Ishikawa (cell line): ENCODE measurements around the gene RIPOR3.

ENCODE experiments used
- CEBPB ChIP-seq: IDR thresholded peaks from 2 replicates; pipeline ENCODE4 v1.6.1; 2012
- CREB1 ChIP-seq: IDR thresholded peaks from 2 replicates; pipeline ENCODE4 v1.6.1; 2012; ENCODE audit warnings: low read depth
- EGR1 ChIP-seq: IDR thresholded peaks from 2 replicates; pipeline ENCODE4 v1.6.1; 2012
- EP300 ChIP-seq: IDR thresholded peaks from 2 replicates; pipeline ENCODE4 v1.6.1; 2012; ENCODE audit warnings: borderline replicate concordance
- FOXM1 ChIP-seq: IDR thresholded peaks from 2 replicates; pipeline ENCODE4 v1.6.1; 2012; ENCODE audit warnings: low read depth, borderline replicate concordance
- NFIC ChIP-seq: IDR thresholded peaks from 2 replicates; pipeline ENCODE4 v1.6.1; 2012
- TAF1 ChIP-seq: IDR thresholded peaks from 2 replicates; pipeline ENCODE4 v1.6.1; 2012; ENCODE audit warnings: low read depth, mild to moderate bottlenecking
- USF1 ChIP-seq: IDR thresholded peaks from 2 replicates; pipeline ENCODE4 v1.6.1; 2012
- YY1 ChIP-seq: IDR thresholded peaks from 2 replicates; pipeline ENCODE4 v1.6.1; 2012; ENCODE audit warnings: low read depth
- TF ChIP-seq, protein P1 (sequence below): IDR thresholded peaks from 2 replicates; pipeline ENCODE4 v1.6.1; 2012; ENCODE audit warnings: low read depth, mild to moderate bottlenecking

DNA sequence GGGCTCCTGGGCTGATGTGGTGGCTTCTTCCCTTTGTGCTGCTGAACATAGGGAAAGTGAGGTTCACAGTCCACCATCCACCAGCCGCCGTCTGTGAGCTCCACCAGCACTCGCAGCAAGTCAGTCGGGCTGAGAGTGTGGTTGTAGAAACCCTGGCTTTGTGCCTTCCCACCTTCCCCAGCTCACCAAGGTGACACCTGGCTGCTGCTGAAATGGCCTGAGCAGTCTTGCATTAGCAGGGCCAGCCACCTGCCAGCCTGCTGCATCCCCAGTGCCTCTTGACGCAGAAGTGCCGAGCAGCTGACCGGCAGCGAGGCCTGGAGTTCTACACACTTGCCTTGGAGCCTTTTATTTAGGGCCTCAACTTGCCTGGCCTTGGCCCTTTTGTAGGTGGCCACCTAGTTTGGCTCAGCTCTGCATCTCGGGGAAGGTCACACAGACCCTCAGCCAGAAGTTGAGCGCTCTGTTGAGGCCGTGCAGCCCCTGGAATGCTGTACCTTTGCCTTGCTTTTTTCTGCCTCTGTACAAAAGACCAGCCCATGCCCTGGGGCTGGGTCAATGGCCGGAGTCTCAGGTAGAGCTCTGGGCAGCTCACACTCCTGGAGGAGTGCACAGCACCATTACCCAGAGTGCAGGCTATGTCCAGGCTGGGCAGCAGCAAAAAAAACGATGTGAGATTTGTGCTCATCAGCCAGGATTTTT is 104.7 kb downstream of the RIPOR3 start:
- TF ChIP-seq TAF1 (no peak), CEBPB (no peak), EGR1 (no peak), EP300 (no peak), YY1 (no peak), CREB1 (no peak), NFIC (no peak), FOXM1 (no peak), USF1 (no peak)
- TF ChIP-seq, protein P1, sequence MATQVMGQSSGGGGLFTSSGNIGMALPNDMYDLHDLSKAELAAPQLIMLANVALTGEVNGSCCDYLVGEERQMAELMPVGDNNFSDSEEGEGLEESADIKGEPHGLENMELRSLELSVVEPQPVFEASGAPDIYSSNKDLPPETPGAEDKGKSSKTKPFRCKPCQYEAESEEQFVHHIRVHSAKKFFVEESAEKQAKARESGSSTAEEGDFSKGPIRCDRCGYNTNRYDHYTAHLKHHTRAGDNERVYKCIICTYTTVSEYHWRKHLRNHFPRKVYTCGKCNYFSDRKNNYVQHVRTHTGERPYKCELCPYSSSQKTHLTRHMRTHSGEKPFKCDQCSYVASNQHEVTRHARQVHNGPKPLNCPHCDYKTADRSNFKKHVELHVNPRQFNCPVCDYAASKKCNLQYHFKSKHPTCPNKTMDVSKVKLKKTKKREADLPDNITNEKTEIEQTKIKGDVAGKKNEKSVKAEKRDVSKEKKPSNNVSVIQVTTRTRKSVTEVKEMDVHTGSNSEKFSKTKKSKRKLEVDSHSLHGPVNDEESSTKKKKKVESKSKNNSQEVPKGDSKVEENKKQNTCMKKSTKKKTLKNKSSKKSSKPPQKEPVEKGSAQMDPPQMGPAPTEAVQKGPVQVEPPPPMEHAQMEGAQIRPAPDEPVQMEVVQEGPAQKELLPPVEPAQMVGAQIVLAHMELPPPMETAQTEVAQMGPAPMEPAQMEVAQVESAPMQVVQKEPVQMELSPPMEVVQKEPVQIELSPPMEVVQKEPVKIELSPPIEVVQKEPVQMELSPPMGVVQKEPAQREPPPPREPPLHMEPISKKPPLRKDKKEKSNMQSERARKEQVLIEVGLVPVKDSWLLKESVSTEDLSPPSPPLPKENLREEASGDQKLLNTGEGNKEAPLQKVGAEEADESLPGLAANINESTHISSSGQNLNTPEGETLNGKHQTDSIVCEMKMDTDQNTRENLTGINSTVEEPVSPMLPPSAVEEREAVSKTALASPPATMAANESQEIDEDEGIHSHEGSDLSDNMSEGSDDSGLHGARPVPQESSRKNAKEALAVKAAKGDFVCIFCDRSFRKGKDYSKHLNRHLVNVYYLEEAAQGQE: no peak
